Mucosa of gallbladder (tissue), 1 donor: ENCODE data around the gene ALX4. TPM values are rescaled to one million over a fixed set of nuclear protein-coding genes. Genes with fewer than 3 reads are reported as not detected.

Source experiments
- DNase-seq: peaks from one replicate; pipeline ENCODE4 v3.0.0-alpha.2; 2020; ENCODE audit warnings: low spot score
- total RNA-seq: library from RNA; stranded (reverse); gene quantifications from one replicate; pipeline ENCODE4 v1.2.1, GENCODE V29; 2021
- donor health status: DM: no; HTN: no; CAD: no.

The ALX4 gene
- total RNA-seq: 0.03 TPM

GRCh38 chr11:44309478-44310205, at the start of gene ALX4:
Gene ALX4, minus strand, starts transcription at chr11:44310139. Its CDS starts 77 bp downstream, at chr11:44310062.
- DNase-seq: no peak

DNA sequence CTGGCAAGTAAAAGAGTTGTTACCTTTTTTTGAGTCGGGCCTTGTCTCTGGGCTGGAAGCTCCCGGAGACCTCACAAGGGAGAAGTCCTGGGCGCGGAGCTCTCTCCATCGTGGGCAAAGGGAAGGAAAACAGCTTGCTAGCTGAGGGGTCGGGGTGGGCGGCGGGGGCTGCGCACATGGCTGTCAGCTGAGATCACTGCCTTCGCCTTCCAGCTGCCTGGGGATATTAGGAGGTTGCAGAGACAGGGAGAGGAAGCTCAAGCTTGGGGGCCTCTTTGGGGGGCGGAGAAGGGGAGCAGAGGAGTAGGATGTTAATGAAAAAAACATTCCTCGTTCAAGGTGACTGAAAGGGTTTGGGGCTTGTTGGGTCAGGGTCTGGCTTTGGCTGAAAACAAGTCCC, 49.2 kb upstream of the ALX4 start:
- no peak for DNase-seq

DNA sequence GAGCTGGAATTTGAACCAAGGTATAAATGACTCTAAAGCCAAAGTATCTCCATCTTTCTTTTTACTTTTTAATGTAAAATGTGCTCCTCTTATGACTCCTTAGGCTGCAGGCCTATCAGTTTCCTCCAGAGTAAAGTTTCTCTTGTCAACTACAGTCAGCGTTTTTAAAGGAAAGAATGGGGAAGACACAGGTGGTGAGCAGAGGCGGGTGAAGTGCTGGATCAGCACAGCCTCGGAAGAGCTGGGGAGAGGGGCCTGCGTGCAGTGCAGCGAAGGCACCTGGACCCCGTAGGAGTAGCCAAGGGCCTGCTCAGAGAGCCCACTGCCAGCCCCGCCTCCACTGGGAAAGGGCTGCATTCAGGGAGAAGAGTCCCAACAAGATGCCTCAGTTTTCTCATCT, 48.8 kb upstream of the ALX4 start:
- no peak for DNase-seq

GRCh38 chr11:44357711-44358110, 47.8 kb upstream of the ALX4 start:
- DNase-seq: no peak

DNA sequence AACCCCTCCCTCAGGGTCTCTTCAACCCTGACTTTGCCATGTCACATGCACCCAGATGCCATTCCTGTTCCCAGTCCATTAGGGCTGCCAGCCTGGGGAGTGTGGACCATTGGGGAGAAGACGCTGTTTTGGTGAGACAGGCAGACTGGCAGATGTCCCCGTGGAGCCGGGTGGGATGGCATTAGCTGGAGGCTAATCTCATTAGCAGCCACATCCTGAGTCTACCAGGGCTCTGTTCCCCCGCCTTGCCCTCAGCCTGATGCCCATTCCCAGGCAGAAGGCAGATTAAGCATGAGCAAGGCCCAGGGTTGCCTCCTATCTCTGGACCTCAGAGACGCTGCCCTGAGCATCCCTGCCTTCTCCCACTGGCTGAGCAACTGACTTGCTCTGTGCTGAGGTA, 46.4 kb upstream of the ALX4 start:
- no peak for DNase-seq

DNA sequence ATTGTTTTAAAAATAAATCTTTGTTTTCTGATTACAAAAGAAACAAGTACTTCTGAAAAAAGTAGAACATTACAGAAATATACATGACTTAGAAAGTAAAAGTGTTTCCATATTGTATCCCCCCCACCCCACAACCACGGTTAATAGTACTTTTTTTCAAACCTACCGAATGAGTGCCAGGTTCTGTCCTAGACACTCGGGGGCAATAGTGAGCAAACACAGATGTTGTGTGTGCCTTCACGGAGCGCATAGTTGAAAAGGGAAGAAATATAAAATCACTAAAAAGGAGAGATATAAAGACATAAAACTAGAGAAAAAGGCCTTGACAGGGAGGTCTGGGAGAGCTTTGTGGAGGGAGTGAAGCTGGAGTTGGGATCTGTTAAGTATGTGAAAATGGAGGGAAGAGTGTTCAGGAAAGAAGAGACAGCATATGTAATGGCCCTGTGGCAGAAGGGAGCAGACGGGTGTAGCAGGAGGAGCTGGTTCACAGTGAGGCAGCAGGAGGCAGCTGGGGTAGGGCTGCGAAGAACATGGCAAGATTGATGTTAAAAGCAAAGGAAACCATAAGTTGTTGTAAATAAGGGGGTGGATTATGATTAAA, 42.1 kb upstream of the ALX4 start:
- DNase-seq: no peak

- DNase-seq: no peak
Measured at GRCh38 chr11:44351006-44351660, 41.2 kb upstream of the ALX4 start.

- no peak for DNase-seq
Measured at GRCh38 chr11:44349328-44349727, 39.4 kb upstream of the ALX4 start.

- DNase-seq: no peak
Measured at GRCh38 chr11:44348721-44349120, 38.8 kb upstream of the ALX4 start.

- DNase-seq: no peak
Measured at GRCh38 chr11:44348114-44348513, 38.2 kb upstream of the ALX4 start.

DNA sequence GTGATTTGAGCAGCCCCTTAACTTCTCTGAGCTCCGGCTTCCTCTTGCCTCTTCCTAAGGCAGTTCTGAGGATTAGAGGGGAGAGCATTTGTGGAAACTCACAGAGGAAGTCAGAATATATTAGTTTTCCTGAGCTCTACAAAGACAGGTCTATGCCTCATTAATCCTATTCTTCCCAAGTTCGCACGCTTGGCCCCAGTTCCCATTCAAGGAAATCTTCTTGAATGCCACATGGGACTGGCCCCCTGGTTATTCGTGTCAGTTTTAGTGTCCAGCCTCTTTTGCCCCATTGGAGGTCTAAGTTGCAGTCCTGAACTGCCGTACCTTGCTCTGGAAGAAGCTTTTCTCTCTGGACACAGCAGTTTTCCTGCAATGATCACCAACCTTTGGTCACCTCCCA, 37.6 kb upstream of the ALX4 start:
- no peak for DNase-seq

- no peak for DNase-seq
Measured at GRCh38 chr11:44346983-44347382, 37.0 kb upstream of the ALX4 start.

DNA sequence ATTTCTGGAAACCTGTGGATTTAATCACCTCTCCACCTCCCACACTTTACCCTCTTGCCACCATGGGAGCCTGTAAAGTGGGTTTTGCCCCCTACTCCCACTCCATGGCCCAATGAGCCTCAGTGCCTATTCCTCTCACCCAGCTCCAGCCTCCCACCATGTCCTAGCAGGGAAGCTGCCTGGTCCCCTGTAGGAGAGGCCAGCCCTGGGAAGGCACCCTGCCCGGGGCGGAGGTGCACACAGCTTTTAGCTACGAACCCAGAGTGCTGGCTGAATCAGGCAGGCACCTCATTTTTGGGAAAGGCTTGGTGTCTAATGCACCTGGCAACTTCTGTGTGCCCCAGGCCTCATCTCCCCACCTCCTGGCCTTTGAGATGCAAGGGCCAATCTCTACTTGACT, 35.8 kb upstream of the ALX4 start:
- no peak for DNase-seq

GRCh38 chr11:44344921-44345320, 35.0 kb upstream of the ALX4 start:
- DNase-seq: no peak

DNA sequence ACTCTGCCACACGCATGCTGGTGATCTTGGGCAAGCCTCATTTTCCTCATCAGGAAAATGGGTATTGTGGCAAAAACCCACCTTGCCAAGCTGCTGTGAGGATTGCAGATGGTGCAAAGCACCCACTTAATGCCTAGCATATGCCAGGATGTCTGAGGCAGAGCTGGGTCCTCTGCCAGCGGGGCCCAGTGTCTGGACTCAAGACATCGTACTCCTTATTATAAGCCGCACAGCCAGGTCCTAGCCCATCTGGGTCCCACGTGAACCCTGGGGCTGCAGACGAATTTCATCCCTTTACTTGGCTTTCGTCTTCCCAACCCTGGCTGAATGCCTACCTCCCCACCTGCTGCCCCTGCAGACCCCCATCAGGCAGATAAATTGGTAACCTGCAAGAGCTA, 34.5 kb upstream of the ALX4 start:
- no peak for DNase-seq

DNA sequence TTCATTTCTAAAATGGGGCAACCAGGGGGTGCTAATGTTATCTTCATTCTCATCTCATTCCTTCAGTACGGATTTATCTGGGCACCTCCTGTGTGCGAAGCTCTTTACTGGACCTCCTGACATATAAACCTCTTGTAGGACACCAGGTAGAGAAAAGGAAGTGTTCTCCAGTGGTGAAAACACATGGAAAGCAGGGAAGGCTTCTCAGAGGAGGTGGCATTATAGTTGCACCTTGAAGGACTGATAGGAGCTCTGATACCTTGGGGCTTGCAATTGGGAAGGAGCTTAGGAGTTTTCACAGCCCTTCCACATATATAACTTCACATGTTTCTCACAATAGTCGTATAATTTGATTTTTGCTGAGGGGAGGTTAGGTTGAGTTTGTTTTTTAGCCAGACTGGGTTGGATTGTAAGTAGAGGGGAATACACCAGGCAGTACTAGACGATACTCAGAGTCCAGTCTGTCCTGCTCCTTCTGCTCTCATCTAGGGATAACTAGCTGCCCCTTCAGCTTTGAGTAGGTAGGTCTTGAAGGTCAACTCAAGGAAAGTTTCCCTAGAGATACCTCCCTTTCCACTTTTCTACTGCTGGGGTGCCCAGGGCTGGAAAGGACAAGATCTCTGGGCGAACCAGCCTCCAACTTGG, 34.0 kb upstream of the ALX4 start:
- no peak for DNase-seq

- no peak for DNase-seq
Measured at GRCh38 chr11:44342616-44343015, 32.7 kb upstream of the ALX4 start.

GRCh38 chr11:44340656-44341055, 30.7 kb upstream of the ALX4 start:
- DNase-seq: no peak

DNA sequence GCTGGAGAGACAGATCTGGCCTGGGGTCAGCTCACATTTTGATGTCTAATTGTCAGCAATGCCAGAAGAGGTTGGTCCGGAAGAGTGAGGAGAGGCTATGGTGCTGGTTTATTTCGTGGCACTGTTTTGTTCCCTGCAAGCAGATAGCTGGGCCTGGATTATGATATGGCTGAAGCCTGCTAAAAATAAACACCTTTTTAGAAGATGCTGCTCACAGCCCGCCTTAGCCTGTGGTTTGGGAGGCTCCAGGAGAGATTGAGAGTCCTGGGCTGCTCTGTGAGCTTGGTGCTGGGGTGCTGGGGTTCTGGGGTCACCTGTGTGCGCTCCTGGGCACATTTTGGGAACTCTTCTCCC, 29.6 kb upstream of the ALX4 start:
- no peak for DNase-seq

DNA sequence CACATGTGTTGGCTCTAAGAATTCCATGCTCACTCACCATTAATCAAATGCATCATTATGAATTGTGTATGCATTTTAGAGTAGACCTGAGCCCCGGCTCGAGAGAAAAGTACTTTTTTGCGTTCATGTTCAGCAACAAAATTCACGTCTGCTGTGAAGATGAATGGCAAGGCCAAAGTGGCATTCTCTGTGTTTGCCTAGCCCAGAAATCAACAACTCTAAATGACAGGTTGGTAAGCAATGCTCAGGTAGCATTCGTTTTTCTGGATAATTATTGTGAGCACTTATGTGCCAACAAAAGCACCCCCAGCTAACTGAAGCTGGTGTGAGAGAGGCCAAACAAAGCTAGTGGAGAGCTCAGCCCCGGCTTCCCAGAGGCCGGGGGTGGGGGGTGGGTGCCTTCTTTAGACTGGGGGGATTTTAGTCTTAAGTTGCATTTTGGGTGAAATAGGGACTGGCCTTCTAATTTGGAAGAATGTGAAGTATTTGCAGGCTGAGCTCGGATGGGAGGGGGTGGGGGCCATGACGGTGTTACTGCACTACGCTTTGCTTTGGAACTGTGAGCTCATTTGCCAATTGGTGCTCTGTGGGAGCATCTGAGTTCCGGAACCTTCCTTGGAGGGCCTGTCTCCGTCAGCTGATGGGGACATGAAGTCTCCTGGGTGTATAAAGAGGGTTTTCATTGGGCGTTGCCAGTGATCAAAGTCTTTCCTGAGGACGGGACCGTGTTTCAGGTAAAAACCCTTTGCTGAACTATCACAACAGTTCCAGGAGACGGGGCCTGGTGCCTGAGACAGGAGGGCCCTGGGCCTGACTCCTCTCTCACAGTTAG, 29.0 kb upstream of the ALX4 start:
- DNase-seq: no peak

DNA sequence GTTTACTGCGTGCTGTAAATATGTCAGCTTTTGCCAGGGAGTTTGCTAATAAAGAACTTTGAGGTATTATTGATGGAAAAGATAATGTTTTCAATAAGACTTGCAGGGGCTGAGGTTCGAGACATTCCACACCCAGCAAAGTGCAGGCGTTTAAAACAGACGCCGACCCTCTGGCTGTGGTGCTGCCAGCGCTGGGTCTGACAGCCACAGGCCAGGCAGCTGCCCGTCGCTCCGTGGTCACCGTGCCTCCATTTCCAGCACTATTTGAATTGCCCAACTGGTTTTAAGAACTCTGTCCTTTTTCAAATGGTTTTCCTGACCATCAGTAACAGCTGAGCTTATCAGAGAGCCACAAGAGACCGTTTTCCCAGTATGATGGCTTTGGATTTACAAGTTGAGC, 28.1 kb upstream of the ALX4 start:
- DNase-seq: no peak

GRCh38 chr11:44335919-44336318, 26.0 kb upstream of the ALX4 start:
- DNase-seq: no peak
